Measurements from ENCODE around the gene NHEJ1. TPM values are rescaled to one million over a fixed set of nuclear protein-coding genes. Genes with fewer than 3 reads are reported as not detected.
A peak's percentile ranks its signal among the peaks of the same experiment; 100 is the strongest.

The NHEJ1 gene
- total and polyA plus RNA-seq, 2 of the 13 experiments (the other 11 are each of a cell fraction or from before 2014, with no cell fraction given), result 30.0 to 30.7 TPM

DNA sequence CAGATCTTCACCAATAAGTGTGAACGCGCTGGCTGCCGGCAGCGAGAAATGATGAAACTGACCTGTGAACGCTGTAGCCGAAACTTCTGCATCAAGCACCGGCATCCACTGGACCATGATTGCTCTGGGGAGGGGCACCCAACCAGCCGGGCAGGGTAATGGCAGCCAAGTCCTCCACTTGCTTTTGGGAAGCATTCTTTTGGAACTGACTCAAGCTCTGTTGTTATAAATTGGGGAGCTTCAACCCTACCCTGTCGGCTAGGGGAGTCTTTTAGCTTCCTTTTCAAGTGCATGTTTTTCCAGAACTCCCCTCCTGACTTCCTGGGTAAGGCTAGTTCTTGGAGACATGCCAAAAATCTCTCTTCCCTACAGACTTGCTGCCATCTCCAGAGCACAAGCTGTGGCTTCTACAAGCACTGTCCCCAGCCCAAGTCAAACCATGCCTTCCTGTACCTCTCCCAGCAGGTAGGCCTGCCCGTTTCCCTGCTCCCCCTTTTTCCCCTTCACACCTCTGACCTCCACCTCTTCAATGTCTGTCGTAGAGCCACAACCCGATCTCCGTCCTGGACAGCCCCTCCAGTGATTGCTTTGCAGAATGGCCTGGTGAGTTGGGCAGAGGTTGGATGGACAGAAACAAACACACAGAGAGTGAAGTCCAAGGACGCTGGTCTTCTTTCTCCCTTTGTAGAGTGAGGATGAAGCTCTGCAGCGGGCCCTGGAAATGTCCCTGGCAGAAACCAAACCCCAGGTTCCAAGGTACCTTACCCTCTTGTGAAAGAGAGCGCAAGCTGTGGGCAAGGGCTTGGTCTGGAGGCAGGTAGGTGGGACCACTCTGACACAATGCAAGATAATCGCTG is 47.5 kb upstream of the NHEJ1 start (continued):
- TF ChIP-seq, protein P1, sequence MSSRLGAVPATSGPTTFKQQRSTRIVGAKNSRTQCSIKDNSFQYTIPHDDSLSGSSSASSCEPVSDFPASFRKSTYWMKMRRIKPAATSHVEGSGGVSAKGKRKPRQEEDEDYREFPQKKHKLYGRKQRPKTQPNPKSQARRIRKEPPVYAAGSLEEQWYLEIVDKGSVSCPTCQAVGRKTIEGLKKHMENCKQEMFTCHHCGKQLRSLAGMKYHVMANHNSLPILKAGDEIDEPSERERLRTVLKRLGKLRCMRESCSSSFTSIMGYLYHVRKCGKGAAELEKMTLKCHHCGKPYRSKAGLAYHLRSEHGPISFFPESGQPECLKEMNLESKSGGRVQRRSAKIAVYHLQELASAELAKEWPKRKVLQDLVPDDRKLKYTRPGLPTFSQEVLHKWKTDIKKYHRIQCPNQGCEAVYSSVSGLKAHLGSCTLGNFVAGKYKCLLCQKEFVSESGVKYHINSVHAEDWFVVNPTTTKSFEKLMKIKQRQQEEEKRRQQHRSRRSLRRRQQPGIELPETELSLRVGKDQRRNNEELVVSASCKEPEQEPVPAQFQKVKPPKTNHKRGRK (CRISPR knock-in tag; IDR thresholded peaks at IDR 0.05), result no peak
- no peak for TF ChIP-seq ZSCAN22 (CRISPR knock-in tag; IDR thresholded peaks at IDR 0.05)
- TF ChIP-seq ZBTB1 (CRISPR knock-in tag; IDR thresholded peaks at IDR 0.05; ENCODE audit: borderline replicate concordance), result no peak
- peak; percentile 84 for TF ChIP-seq ZNF331 (CRISPR knock-in tag; IDR thresholded peaks at IDR 0.05)
- TF ChIP-seq, protein P2, sequence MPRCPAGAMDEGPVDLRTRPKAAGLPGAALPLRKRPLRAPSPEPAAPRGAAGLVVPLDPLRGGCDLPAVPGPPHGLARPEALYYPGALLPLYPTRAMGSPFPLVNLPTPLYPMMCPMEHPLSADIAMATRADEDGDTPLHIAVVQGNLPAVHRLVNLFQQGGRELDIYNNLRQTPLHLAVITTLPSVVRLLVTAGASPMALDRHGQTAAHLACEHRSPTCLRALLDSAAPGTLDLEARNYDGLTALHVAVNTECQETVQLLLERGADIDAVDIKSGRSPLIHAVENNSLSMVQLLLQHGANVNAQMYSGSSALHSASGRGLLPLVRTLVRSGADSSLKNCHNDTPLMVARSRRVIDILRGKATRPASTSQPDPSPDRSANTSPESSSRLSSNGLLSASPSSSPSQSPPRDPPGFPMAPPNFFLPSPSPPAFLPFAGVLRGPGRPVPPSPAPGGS (CRISPR knock-in tag; IDR thresholded peaks at IDR 0.05), result peak; percentile 37
- peak; percentile 32; the same call in 1 of the 2 replicates for TF ChIP-seq KAT7 (CRISPR knock-in tag; IDR thresholded peaks at IDR 0.05; ENCODE audit: borderline replicate concordance)
- TF ChIP-seq, protein P3, sequence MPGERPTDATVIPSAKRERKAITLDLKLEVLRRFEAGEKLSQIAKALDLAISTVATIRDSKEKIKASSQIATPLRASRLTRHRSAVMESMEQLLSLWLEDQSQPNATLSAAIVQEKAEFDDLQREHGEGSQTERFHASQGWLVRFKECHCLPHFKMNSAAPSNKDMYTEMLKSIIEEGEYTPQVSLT (CRISPR knock-in tag; IDR thresholded peaks at IDR 0.05; ENCODE audit: borderline replicate concordance, low read depth), result no peak
- TF ChIP-seq, protein P4, sequence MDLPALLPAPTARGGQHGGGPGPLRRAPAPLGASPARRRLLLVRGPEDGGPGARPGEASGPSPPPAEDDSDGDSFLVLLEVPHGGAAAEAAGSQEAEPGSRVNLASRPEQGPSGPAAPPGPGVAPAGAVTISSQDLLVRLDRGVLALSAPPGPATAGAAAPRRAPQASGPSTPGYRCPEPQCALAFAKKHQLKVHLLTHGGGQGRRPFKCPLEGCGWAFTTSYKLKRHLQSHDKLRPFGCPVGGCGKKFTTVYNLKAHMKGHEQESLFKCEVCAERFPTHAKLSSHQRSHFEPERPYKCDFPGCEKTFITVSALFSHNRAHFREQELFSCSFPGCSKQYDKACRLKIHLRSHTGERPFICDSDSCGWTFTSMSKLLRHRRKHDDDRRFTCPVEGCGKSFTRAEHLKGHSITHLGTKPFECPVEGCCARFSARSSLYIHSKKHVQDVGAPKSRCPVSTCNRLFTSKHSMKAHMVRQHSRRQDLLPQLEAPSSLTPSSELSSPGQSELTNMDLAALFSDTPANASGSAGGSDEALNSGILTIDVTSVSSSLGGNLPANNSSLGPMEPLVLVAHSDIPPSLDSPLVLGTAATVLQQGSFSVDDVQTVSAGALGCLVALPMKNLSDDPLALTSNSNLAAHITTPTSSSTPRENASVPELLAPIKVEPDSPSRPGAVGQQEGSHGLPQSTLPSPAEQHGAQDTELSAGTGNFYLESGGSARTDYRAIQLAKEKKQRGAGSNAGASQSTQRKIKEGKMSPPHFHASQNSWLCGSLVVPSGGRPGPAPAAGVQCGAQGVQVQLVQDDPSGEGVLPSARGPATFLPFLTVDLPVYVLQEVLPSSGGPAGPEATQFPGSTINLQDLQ (CRISPR knock-in tag; IDR thresholded peaks at IDR 0.05), result no peak
- no peak; the same call in 1 of the 2 replicates for TF ChIP-seq PHF21A (CRISPR knock-in tag; IDR thresholded peaks at IDR 0.05)
- TF ChIP-seq GTF3A (CRISPR knock-in tag; conservative IDR thresholded peaks at IDR 0.05), result no peak
- no peak for TF ChIP-seq HDAC6 (IDR thresholded peaks at IDR 0.05; ENCODE audit: low read depth, low read length)
- TF ChIP-seq NPAS2 (CRISPR knock-in tag; IDR thresholded peaks at IDR 0.05; ENCODE audit: borderline replicate concordance), result no peak
- 0 out of 2 replicates have a peak, but pooled peaks have one; percentile 32 for TF ChIP-seq ZNF616 (CRISPR knock-in tag; IDR thresholded peaks at IDR 0.05; ENCODE audit: low read depth)
- no peak for TF ChIP-seq ZNF12 (CRISPR knock-in tag; IDR thresholded peaks at IDR 0.05)
- peak; percentile 78 for TF ChIP-seq HMG20B (CRISPR knock-in tag; conservative IDR thresholded peaks at IDR 0.05)

Data from HepG2 (cell line).